ENCODE measurements around the gene RNF157.

Gene RNF157

GRCh38 chr17:76153640-76154039, 86.7 kb downstream of the RNF157 start:
- no peak for DNase-seq

- DNase-seq, result no peak
Observed at GRCh38 chr17:76153202-76153601, 87.1 kb downstream of the RNF157 start.

GRCh38 chr17:76152591-76152990, 87.7 kb downstream of the RNF157 start:
- no peak for DNase-seq

- no peak for DNase-seq
Observed at GRCh38 chr17:76151896-76152454, 88.3 kb downstream of the RNF157 start.

GRCh38 chr17:76150712-76151622, 89.3 kb downstream of the RNF157 start:
- no peak for DNase-seq

GRCh38 chr17:76149214-76149613, 91.1 kb downstream of the RNF157 start:
- DNase-seq, result no peak

GRCh38 chr17:76148015-76148326, 92.3 kb downstream of the RNF157 start:
- DNase-seq, result no peak

GRCh38 chr17:76147211-76148014, 92.9 kb downstream of the RNF157 start:
- no peak for DNase-seq

GRCh38 chr17:76146053-76146851, 94.0 kb downstream of the RNF157 start:
- DNase-seq, result no peak

- no peak for DNase-seq
Observed at GRCh38 chr17:76145231-76146052, 94.9 kb downstream of the RNF157 start.

GRCh38 chr17:76142585-76143041, 97.7 kb downstream of the RNF157 start:
- DNase-seq, result no peak

GRCh38 chr17:76142039-76142584, 98.2 kb downstream of the RNF157 start:
- no peak for DNase-seq

- DNase-seq, result peak; percentile 93
Observed at GRCh38 chr17:76141212-76142038, 98.9 kb downstream of the RNF157 start, which contains the start of gene FOXJ1. FOXJ1 (minus strand) TSS chr17:76141245; CDS start chr17:76140395, 850 bp downstream.

- DNase-seq, result no peak
Observed at GRCh38 chr17:76140661-76141211, 99.6 kb downstream of the RNF157 start.

GRCh38 chr17:76139801-76140660, 100.3 kb downstream of the RNF157 start:
- DNase-seq, result no peak

- no peak for DNase-seq
Observed at GRCh38 chr17:76138896-76139752, 101.2 kb downstream of the RNF157 start.

GRCh38 chr17:76138234-76138895, 101.9 kb downstream of the RNF157 start:
- DNase-seq, result no peak

Measured in NCI-H1436 treated with DMSO at 0.1 percent for 48 hours (cell line).